C4-2B (cell line): ENCODE measurements around the gene NFIB.

Experiments
- H3K27ac ChIP-seq: fragments of 450-650 bp; 2 replicates; pipeline ENCODE4 v1.5.1; 2017
- ZFX ChIP-seq: fragments of 450-650 bp; IDR thresholded peaks from 2 replicates; pipeline ENCODE4 v1.6.1; 2017
- TF ChIP-seq, protein P1 (sequence below): fragments of 450-650 bp; conservative IDR thresholded peaks from 2 replicates; pipeline ENCODE4 v1.5.1; 2017; ENCODE audit warnings: mild to moderate bottlenecking

The NFIB gene

GRCh38 chr9:14168381-14168780, 145.6 kb downstream of the NFIB start:
- no peak for TF ChIP-seq ZFX
- TF ChIP-seq, protein P1, sequence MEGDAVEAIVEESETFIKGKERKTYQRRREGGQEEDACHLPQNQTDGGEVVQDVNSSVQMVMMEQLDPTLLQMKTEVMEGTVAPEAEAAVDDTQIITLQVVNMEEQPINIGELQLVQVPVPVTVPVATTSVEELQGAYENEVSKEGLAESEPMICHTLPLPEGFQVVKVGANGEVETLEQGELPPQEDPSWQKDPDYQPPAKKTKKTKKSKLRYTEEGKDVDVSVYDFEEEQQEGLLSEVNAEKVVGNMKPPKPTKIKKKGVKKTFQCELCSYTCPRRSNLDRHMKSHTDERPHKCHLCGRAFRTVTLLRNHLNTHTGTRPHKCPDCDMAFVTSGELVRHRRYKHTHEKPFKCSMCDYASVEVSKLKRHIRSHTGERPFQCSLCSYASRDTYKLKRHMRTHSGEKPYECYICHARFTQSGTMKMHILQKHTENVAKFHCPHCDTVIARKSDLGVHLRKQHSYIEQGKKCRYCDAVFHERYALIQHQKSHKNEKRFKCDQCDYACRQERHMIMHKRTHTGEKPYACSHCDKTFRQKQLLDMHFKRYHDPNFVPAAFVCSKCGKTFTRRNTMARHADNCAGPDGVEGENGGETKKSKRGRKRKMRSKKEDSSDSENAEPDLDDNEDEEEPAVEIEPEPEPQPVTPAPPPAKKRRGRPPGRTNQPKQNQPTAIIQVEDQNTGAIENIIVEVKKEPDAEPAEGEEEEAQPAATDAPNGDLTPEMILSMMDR, result no peak
- no peak overlapping the region for H3K27ac ChIP-seq

DNA sequence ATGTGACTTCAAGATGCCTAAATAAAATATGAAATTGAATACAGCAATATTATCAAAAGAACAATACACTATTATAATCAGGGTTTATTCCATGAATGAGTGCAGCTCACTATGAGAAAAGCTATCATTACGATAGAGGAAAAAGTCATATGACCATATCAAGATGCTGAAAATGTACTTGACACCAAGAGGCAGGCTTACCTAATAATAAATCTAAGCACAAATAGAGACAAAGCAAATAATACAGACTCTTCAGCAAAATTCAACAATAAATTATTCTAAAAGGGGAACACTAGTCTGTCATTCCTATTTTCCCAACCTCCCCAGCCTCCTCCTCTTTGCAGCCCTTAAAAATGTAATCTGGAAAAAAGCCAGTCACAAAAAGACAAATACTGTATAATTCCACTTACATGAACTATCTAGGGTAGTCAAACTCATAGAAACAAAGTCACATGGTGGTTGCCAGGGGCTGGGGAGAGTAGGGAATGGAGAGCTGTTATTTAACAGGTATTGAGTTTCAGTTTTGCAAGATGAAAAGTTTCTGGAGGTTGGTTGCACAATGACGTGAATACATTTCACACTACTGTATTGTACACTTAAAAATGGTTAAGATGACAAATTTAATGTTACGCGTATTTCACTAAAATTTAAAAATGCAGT, 148.4 kb downstream of the NFIB start:
- TF ChIP-seq, protein P1, result no peak
- no peak for TF ChIP-seq ZFX
- no peak overlapping the region for H3K27ac ChIP-seq

DNA sequence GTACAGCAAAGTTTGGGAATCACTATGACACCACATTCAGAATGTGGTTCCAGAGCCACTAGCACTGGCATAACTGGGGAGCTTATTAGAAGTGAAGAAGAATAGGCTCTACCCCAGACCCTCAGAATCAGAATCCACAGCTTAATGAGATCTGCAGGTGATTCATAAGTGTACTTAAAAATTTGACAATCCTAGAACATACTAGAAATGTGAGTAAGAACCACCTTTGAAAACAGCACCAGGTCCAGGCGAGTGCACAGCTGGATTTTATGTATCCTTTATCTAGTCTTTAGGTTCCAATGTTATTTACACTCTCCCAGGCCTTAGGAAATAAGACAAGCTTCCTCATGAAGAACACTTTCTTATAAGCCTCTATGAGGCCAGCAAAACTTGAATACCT, 149.0 kb downstream of the NFIB start:
- TF ChIP-seq, protein P1, result no peak
- TF ChIP-seq ZFX, result no peak

GRCh38 chr9:14159440-14160216, 154.3 kb downstream of the NFIB start:
- H3K27ac ChIP-seq, result no peak overlapping the region
- TF ChIP-seq, protein P1, result no peak
- no peak for TF ChIP-seq ZFX

More for the DNA sequence above, 149.0 kb downstream of the NFIB start:
- H3K27ac ChIP-seq, result no peak overlapping the region

DNA sequence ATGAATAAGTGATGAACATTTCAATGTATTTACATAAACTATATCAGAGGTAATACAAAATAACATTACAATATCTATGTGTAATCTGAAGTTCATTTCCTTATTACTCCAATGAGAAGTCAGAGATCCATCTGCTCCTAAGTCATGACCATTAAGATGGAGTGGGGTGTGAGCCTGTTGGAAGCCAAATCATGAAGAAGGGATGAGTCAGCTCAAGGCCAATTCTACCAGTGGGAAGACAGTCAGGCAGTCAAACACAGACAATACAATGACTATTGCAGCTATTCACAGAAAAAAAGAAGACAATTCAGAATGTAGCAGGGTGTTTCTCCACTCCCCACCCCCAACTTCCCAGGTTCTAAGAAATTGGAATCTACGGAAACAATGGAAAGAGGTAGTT, 155.0 kb downstream of the NFIB start:
- no peak overlapping the region for H3K27ac ChIP-seq
- TF ChIP-seq ZFX, result no peak
- TF ChIP-seq, protein P1, result no peak

DNA sequence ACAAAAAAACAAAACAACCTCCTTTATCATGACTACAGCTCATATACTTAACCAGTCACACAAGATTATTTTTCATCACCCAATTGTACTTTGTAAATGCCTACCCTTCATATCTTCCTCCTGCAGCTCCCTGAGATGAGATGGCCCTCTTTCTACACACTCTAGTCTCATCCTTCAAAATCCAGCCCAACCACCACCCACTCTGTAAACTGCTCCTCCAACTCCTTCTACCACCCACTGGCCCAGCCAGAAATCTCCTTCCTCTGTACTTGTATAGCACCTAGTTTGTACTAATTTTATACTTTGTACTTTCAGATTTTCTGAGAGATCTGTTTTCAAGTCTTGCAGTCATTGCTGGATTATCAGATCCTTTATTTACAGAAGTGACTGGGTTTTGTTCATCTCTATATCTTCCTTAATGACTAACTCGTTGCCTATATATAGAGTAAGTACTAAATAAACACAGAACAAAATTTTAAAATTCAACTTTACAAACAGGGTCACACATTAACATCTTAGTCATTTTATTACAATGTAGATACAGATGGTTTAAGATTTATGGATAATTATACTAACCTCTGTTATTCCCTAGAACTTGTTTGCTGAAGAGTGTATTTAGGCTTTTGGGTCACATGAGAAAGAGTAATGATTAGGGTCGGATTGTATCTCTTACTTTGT, 155.7 kb downstream of the NFIB start:
- no peak for TF ChIP-seq ZFX
- TF ChIP-seq, protein P1, result no peak
- H3K27ac ChIP-seq, result no peak overlapping the region

- no peak for TF ChIP-seq ZFX
- TF ChIP-seq, protein P1, result no peak
- H3K27ac ChIP-seq, result no peak overlapping the region
Measured at GRCh38 chr9:14157191-14157590, 156.8 kb downstream of the NFIB start.
